DND-41 (cell line): ENCODE measurements around the gene KLF13.

Source experiments
- ATAC-seq: fragments of 200-7000 bp; cut with Tn5 transposase; 3 replicates; pipeline ENCODE4 v1.9.1; 2021; ENCODE audit warnings: low read depth; ENCODE audit not compliant: insufficient read depth
- DNase-seq: peaks from one replicate; pipeline ENCODE4 v3.0.0-alpha.2; 2020
- H2AFZ ChIP-seq: 2 replicates; pipeline ENCODE4 v1.6.0; 2012; ENCODE audit warnings: low read depth, low read length
- H3K27ac ChIP-seq: 2 replicates; pipeline ENCODE4 v1.5.1; 2012; ENCODE audit warnings: low read length, inconsistent platforms
- H3K27me3 ChIP-seq: fragments of 200-600 bp; sonication (generic); 2 replicates; pipeline ENCODE4 v1.6.0; 2012; ENCODE audit warnings: low read length, mild to moderate bottlenecking, inconsistent platforms; ENCODE audit not compliant: insufficient read depth, poor library complexity
- H3K36me3 ChIP-seq: 2 replicates; pipeline ENCODE4 v1.5.1; 2012; ENCODE audit warnings: low read length, inconsistent platforms; ENCODE audit not compliant: insufficient read depth
- H3K4me1 ChIP-seq: 2 replicates; pipeline ENCODE4 v1.5.1; 2012; ENCODE audit warnings: mild to moderate bottlenecking, low read length; ENCODE audit not compliant: insufficient read depth
- H3K4me2 ChIP-seq: 2 replicates; pipeline ENCODE4 v1.6.0; 2012; ENCODE audit warnings: mild to moderate bottlenecking, moderate library complexity, low read length, inconsistent platforms; ENCODE audit not compliant: insufficient read depth
- H3K4me3 ChIP-seq, 2 experiments: fragments of 200-600 bp in 1 of 2; shearing (Covaris generic) in 1 of 2; 2 replicates each; pipeline ENCODE4 v1.5.1; 2012 to 2016; ENCODE audit warnings: inconsistent platforms in 2 of 2, low read length in 2 of 2, mild to moderate bottlenecking in 2 of 2, low read depth in 1 of 2, moderate library complexity in 1 of 2
- H3K79me2 ChIP-seq: 2 replicates; pipeline ENCODE4 v1.6.0; 2012; ENCODE audit warnings: low read length, inconsistent platforms; ENCODE audit not compliant: insufficient read depth
- H3K9ac ChIP-seq: 2 replicates; pipeline ENCODE4 v1.6.0; 2012; ENCODE audit warnings: low read depth, mild to moderate bottlenecking, inconsistent platforms, low read length, moderate library complexity
- H3K9me3 ChIP-seq: 2 replicates; pipeline ENCODE4 v1.5.1; 2012; ENCODE audit warnings: low read length, moderate library complexity, mild to moderate bottlenecking, inconsistent platforms; ENCODE audit not compliant: insufficient read depth, severe bottlenecking
- H4K20me1 ChIP-seq: 2 replicates; pipeline ENCODE4 v1.6.0; 2012; ENCODE audit warnings: low read length; ENCODE audit not compliant: insufficient read depth
- CTCF ChIP-seq: IDR thresholded peaks from 2 replicates; pipeline ENCODE4 v1.5.1; 2012; ENCODE audit warnings: borderline replicate concordance, low read length, moderate library complexity, mild to moderate bottlenecking; ENCODE audit not compliant: poor library complexity, severe bottlenecking; ENCODE audit errors: extremely low read depth
- EZH2 ChIP-seq: IDR thresholded peaks from 3 replicates; pipeline ENCODE4 v1.6.1; 2012; ENCODE audit warnings: borderline replicate concordance, low read depth, mild to moderate bottlenecking, moderate library complexity, low read length, inconsistent platforms; ENCODE audit not compliant: severe bottlenecking

The KLF13 gene

DNA sequence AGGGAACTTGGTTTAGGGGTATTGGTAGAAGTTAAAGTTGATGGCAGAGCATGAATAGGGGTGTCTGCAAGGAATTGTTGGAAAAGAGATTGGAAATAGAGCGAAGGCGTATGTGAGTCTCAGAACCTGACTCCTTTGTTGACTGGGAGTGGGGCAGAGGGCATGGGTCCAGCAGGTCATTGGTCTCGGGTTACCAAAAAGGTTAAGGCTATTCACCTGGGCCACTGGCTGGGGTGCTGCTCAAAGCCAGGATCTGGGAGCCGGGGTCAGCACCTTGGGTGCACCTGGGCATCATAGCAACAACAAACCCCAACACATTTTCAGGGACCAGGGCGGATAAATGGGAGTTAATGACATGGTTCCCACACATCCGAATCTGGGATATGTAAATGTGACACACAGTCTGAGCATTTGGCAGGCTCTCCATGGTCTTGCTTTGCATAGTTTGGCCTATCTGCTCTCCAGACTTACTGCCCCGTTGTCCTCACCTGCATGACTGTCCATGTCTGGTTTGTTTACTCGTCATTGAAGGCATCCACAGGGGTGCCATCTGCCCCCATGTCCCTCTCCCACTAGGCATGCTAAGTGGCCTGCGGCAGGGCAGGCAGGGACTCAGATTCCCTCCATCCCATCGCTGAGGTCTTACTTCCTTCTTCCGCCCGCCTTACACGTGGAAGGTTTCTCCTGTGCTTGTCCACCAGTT lies 10.1 kb downstream of the KLF13 start:
- DNase-seq (no peak), ATAC-seq (no peak)
- Histone ChIP-seq H3K4me1 (peaks cover 34% of the 10 kb centered on the region), H3K27me3 (no peaks in the 10 kb centered on the region), H3K9ac (no peak overlapping the region), H3K36me3 (peaks cover 67% of the 10 kb centered on the region), H3K4me2 (no peak overlapping the region; the same call in 1 of the 2 replicates), H3K4me3 (no peak overlapping the region), H3K27ac (no peak overlapping the region), H3K9me3 (no peaks in the 10 kb centered on the region), H2AFZ (no peak overlapping the region), H4K20me1 (peaks cover 96% of the 10 kb centered on the region), H3K79me2 (peaks cover 99% of the 10 kb centered on the region)
- TF ChIP-seq EZH2, result no peak
- TF ChIP-seq CTCF, result no peak

GRCh38 chr15:31337352-31338031 lies 10.9 kb downstream of the KLF13 start:
- Histone ChIP-seq H3K4me2 (no peak overlapping the region), H2AFZ (no peak overlapping the region), H3K27me3 (no peaks in the 10 kb centered on the region)

GRCh38 chr15:31338318-31338878 lies 11.8 kb downstream of the KLF13 start:
- DNase-seq (no peak), ATAC-seq (no peak)
- Histone ChIP-seq H3K9ac (no peak overlapping the region), H3K9me3 (no peaks in the 10 kb centered on the region), H2AFZ (no peak overlapping the region), H3K27me3 (no peaks in the 10 kb centered on the region), H3K79me2 (peaks cover 99% of the 10 kb centered on the region), H4K20me1 (peaks cover 97% of the 10 kb centered on the region), H3K4me2 (no peak overlapping the region), H3K36me3 (peaks cover 68% of the 10 kb centered on the region), H3K27ac (peak overlapping the region; percentile 11; the same call in 1 of the 2 replicates), H3K4me3 (no peak overlapping the region), H3K4me1 (peaks cover 23% of the 10 kb centered on the region)
- no peak for TF ChIP-seq EZH2
- TF ChIP-seq CTCF, result no peak

More at GRCh38 chr15:31337352-31338031, 10.9 kb downstream of the KLF13 start:
- Histone ChIP-seq H3K9ac (no peak overlapping the region), H3K36me3 (peaks cover 64% of the 10 kb centered on the region), H3K9me3 (no peaks in the 10 kb centered on the region), H3K79me2 (peaks cover 99% of the 10 kb centered on the region), H3K4me3 (no peak overlapping the region), H3K4me1 (peaks cover 27% of the 10 kb centered on the region), H4K20me1 (peaks cover 96% of the 10 kb centered on the region), H3K27ac (no peak overlapping the region)
- DNase-seq, result no peak
- TF ChIP-seq CTCF (no peak), EZH2 (no peak)
- ATAC-seq, result no peak
